Measurements from ENCODE around the gene GSC2.

GSC2 gene

DNA sequence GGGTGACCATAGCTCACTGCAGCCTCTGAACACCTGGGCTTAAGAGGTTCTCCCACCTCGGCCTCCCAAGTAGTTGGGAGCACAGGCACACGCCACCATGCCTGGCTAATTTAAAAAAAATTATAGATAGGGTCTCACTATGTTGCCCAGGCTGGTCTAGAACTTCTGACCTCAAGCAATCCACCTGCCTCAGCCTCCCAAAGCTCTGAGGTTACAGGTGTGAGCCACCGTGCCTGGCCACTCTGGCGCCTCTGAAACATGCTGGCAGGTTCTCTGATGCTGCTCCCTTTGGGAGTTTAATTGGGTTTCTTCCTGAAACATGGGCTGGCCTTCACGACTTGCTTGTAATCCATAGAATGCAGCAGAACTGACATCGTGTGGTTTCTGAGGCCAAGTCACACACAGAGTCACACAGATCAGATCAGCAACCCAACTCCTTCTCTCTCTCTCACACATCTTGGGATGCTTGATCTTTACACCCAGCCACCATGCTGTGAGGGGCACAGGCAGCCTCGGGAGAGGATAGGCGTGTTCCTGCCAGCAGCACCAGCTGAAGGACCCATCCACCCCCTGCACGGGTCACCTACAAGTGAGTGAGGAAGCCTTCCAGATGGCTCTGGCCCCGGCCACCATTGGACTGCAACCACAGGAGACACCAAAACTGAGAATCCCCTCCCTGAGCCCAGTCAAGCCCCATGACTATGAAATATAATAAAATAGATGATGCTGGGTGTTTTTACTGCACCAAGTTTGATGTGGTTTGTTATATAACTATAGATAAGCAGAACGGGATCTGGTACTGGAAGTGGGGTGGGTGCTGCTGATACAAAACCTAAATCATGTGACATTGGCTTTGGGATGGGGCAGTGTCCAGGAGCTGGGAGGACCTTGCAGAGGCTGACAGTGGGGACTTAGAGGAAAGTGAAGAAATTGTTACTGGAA is 3.1 kb upstream of the GSC2 start:
- DNase-seq (ENCODE audit: low spot score), result no peak

DNA sequence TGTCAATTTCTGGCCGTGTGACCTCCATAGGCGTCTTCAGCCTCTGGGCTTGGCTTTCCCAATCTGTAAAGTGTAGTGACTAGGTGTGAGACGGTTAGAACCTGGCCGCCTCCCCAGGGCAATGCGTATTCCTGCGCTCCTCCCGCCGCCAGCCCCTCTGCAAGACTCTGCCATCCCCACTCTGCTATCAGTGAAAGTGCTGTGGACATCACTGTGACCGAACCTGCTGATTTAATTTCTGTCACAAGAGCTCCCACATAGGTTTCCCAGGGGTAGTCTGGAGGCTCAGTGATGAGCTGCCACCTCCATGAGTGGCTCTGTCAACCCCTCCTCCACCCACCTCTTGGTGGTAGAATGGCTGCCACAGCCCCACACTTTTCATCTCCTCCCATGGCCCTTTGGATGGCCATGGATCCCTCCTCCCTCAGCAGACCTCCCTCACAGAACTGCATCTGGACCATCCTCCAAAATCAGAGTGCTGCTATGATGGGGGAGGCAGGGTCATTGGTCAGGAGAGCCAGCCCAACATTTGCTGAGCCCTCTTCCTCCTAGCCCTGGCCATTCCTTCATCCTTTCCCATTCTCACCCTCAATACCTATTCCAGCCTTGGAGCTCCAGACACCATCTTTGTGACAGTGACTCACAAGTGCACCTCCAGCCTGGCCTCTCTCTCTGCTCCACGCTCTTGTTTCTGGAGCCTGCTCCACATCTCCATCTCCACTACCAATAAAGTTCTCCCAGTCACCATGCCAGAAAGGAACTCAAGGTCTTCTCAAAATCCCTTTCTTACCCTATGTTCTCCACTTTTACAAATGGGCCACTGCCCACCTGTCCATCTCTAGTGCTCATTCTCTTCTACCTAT is 1.5 kb upstream of the GSC2 start:
- no peak for DNase-seq (ENCODE audit: low spot score)

DNA sequence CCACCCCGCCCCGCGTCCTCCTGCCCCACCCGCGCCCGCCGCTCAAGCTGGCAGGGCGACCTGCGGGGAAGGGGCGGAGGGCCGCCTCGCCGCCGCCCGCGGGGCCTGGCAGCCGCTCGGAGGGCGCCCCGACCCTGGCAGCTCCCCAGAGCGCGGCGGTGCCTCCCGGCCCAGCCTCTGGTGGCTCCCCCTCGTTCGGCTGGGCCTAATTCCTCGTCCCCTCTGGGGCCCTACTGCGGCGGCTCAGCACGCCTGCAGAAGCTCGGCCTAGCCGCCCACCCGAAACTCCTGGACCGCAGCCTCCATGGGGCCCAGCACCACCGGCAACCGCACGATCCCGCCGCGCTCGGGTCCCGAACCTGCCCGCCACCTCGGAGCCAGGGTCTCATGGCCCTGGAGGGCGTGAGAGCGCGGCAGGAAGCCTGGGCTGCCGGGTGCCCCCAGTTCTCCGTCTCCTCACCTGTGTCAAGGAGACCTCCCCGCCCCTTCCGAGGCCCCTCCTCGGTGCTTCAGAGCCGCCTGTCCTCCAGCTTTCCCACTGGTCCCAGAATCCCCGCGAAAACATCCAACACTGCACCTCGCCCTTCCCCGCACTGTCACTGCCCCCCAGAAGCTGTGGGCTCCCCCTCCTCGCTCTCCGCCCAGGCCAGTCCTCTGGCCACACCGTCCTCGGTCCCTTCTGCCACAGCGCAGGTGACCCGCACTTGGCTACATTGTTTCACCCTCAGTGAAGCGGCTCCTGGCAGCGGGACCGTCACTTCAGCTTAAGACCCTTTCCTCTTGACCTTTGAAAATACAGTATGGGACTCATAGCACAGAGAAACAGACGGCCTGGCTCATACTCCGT is 613 bp upstream of the GSC2 start:
- DNase-seq (ENCODE audit: low spot score), result no peak

DNA sequence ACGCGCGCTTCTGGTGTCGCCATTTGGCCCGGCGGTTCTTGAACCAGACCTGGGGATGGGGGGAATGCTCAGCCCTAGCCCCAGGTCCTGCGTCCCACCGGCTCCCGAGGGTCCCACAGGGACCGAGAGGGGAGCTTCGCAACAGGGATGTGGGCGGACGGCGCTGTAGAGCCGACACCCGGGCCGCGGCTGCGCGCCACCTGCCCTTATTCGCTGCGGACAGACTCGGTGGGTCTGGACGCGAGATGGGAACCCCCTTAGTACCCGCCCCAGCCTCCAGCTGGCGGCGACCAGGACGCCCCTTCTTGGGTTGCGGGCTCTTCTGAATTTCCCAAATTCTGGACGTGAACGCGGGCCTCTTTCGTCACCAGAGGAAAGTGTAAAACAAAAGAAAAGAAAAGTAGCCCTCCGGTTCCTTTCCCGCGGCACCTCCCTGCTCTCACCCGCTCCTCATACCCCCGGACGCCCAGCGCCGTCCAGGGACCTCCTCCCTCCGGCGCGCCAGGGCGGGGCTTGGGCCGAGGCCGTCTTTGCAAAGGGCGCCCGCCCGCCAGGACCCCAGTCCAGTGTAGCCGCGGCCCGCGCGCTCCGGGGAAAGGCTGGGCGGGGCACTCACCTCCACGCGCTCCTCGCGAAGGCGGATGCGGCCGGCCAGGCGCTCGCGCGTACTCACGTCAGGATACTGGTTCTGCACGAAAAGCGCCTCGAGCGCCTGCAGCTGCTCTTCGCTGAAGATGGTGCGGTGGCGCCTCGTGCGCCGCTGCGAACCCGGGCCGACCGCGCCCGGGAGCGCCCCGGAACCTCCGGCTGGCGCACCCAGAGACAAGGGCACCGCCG is 827 bp downstream of the GSC2 start:
- DNase-seq (ENCODE audit: low spot score), result no peak

DNA sequence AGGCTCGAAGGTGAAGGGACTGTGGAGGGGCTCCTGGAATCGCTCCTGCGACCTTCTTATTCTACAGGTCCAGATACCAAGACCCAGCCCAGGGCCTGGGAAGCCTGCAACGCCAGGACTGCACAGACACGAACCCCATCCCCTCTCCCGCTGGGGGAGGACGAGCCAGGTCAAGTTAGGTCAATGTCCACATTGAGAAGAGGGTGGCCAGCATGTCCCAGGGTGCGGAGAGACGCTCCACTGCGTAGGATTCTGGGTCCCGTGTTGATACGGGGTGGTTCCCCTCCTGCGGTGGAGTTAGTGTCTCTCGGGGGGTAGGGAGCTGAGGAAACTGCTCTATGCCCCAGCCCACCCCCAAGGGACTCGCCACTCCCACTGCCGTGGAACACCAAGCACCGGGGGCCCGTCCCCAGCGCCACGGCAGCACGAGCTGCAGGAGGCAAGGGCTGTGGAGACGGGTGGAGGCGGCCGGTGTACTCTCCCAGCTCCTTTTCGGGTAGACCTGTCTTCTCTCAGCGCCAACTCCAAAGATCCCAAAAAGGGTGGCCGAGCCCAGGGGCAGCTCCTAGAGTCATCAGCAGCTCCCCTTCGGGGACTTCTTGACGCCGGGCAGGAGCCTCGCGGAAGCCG is 1.6 kb downstream of the GSC2 start:
- DNase-seq (ENCODE audit: low spot score), result no peak

DNA sequence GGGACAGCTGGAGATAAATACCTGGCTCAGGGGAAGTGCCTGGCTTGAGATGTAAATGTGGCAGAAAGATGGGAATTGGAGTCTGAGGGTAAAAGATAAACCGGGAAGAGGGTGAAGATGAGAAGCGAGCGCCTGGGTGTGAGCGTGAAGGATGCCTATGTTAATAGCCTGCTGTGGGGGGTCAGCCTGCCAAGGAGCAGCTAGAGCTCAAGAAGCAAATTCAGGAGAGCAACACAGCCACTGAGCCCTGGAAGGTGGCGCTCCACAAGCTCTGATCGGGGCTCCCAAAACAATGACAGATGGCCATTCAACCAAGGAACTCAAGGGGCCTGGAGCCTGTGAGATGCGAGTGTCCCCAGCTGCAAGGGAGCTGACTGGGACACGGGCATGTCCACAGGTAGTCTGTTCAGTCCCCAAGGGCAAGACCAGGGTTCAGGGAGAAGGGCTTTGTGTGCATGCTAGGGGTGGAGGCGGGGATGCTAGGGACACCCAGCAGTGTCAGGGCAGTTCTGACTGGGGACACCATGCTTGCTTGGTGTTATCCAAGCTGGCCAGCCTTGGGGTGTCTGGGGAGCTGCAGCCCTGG is 2.8 kb downstream of the GSC2 start:
- DNase-seq (ENCODE audit: low spot score), result no peak

DNA sequence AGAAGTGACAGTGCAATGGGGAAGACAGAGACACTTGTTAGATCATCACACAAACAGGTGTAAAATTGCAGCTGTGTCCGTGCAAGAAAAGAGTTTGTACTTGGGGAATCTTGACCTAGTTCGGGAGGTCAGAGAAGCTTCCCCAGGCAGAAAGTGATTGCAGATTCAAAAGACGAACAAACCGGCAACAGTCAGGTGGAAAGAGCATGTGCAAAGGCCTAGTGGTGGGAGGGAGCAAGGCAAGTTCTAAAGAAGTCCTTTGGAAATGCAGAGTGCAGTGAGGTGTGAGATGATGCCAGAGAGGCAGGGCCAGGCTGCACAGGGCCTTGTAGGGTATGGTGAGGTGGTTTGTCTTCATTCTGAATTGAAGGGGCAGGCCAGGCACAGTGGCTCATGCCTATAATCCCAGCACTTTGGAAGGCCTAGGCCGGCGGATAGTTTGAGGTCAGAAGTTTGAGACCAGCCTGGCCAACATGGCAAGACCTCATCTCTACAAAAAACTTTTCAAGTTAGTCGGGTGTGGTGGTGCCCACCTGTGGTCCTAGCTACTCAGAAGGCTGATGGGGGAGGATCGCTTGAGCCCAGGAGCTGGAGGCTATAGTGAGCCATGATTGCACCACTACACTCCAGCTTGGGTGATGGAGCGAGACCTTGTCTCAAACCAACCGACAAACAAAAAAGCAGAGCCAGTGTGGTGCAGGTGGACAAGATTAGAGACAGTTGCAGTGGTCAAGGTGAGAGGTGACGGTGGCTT is 3.7 kb downstream of the GSC2 start:
- DNase-seq (ENCODE audit: low spot score), result no peak

DNA sequence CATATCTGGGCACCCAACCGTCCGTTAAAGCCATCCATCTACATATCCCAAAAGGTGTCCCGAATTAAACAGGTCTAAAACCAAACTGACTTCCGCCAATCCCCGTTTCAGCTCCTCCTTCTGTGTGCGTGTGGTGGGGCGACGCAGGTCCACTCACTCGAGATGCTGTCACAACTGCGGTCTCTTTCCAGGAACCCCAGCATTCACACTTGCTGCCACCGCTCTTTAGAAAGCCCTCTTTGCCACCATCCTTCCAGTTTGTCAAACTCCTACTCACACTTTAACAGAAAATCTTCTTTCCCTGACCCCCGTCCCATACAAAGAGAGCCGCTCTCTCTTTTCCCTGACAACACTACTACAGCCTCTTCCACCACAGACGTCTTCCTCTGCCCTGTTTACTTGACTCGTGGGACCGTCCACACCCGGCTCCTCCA is 6.1 kb downstream of the GSC2 start:
- no peak for DNase-seq (ENCODE audit: low spot score)

DNA sequence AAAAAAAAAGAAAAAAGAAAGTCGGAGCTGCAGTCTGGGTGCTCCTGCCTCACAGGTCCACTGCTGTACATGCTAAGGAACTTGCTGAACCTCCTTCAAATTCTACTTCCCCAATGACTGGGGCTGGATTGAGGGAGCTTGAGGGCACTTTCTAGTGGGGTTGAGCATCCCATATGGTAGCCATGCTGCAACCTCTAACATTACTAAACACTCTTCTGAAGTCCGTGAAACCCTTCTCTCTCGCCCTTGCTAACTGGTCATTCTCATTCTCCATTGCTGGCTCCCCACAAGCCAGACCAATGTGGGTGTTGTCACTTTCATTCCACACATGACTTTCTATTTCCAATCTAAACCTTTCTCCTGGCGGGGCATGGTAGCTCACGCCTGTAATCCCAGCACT is 6.9 kb downstream of the GSC2 start:
- DNase-seq (ENCODE audit: low spot score), result no peak

DNA sequence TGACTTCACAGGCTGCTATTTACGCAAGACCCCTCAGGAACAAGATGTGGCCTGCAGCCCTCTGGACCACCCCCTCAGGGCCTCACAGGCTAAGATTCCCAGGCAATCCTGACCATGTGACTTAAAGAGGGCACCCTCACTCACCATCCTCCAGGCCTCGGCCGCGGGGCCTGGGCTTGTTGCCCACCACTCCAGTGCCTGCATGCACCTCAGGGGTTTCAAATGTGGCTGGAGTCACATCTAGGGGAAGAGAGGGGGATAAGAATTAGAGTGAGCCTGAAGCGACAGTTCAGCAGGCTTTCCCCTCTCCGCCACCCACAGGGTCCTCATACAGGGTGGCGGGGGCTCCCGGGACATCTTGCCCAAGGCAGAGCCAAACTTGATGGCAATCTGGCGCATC is 7.7 kb downstream of the GSC2 start:
- DNase-seq (ENCODE audit: low spot score), result no peak

DNA sequence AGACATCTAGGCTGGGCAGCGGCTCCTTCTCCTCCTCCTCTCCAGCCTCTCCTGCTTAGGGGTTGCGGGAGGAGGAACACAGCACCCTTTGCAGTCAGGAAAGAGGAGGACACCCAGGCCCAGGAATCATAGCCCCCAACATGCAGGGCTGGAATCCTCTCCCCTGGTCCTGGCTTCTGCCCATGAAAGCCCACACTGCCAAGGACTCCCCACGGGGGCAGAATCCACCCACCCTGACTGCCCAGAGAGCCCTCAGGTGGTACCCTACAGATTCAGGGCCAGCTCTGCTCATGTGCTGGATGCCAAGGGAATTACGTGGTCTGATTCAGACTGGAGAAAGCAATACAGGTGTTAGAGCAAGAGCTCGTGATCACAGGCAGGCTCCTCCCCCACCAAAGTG is 10.1 kb downstream of the GSC2 start:
- DNase-seq (ENCODE audit: low spot score), result no peak

DNA sequence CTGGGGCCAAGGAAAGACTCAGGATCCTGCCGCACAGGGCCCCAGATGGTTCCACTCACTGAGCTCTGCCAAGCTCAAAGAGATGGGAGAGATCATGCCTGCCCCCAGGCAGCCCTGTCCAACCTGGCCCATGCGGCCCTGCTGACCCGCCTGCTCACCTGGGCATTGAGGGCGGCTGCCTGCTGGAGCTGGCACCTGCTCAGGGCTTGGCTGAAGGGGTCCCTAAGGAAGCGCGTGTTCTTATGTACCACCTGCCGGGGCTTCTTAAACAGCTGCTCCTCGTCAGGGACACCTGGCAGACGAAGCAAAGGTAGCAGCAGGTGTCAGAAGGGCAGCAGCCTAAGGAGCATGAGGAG is 11.1 kb downstream of the GSC2 start:
- DNase-seq (ENCODE audit: low spot score), result no peak

DNA sequence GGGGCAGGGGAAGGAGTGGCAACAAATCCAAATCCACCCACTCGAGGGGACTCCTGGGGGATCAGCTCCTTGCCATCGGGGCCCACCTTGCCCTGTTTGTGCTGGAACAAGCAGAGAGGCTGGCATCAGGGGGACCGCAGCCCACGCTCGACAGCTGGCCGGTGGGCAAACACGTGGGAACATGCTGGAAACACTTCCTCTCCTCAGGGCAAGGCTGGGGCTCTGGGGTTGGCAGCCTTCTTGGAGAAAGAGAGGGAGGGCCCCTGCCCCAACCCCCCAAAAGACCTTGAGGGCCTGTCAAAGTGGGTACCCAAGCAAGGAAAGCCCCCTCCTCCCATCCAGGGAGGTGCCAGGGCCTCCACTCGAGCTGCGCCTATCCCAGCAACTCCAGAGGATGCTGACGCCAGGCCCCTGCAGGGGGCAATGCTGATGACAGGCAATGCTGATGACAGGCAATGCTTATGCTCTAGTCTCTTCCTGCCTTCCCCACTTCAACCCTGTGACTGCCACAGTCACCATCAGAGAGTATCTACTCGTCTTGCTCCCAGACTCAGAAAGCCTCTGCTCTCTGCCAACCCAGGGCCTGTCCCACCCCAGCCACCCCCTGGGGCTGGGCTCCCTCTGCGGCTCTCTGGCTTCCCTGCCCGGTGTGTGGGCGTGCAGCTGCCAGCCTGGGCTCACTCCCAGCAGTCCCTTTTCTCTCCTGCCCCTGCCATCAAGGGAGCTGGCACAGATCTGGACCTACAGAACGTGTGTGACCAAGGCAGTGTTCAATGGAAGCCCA is 11.7 kb downstream of the GSC2 start:
- DNase-seq (ENCODE audit: low spot score), result no peak

DNA sequence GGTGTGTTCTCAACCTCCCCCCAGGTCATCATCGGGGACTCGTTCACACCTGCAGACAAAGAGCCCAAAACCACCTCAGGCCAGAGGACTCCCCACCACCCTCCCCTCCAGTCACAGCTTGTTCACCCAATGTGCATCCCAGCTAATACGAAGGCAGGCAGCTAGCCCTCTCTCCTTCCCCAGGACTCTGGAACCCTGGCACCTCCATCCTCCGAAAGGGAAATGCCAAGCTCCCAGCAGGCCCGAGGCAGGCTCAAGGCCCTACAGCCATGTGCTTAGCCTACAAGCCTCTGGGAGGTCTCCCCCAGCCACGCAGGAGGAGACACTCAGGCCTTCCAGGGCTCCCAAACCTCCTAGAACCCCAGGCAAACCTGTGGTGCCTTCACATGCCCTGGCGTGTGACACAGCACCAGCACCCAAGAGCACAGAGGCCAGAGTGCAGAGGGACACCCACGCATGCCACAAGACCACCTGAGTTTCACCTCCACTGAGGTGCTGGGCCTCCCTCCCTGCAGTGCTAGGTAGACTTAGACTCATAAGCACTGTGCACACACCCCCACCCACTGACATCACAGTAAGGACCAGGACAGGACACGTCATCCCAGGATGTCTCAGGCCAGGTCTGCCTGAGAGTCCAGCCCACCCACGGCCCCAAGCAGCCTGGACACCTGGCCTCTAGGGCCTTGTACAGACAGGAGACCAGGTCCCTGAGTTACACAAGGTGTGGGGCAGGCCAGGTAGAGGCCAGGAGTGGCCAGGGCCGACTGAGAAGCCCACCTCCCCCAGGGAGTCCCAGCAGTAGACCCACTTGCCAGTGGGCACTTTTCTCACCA is 12.5 kb downstream of the GSC2 start:
- DNase-seq (ENCODE audit: low spot score), result no peak

DNA sequence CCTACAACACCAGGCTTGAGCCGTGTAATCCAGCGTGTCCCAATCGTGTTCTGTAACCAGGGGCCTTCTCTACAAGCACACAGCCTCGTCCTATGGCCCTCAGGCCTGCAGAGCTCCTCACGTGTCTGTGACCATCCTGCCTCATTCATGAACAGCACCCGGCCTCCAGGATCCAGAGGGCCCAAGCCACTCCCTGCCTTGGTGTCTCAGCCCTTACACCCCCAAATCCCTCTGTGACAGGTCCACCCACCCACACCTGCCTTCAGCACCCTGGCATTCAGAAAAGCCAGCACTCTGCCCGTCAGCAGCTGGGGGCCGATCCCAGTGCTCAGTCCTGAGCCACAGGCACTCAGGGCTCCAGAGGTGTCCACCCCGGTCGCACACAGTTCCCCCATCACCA is 13.2 kb downstream of the GSC2 start:
- DNase-seq (ENCODE audit: low spot score), result no peak

DNA sequence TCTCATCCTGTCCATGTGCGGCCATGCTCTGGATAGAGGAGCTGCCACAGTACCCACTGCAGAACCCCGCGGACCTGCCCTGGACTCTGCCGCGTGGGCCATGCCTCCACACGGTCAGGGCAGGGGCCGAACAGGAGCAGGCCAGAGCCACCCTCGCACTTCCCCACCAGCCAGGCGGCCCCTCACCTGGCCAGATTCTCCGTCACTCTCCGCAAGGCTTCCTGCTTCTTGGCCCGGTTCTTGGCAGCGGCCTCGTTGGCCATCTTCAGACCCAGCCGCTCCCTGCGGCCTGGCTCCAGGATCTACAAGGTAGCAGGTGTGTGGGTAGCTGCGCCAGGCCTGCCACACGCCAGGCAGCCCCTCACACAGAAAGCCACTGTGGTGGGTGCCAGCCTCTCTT is 15.2 kb downstream of the GSC2 start:
- DNase-seq (ENCODE audit: low spot score), result no peak

DNA sequence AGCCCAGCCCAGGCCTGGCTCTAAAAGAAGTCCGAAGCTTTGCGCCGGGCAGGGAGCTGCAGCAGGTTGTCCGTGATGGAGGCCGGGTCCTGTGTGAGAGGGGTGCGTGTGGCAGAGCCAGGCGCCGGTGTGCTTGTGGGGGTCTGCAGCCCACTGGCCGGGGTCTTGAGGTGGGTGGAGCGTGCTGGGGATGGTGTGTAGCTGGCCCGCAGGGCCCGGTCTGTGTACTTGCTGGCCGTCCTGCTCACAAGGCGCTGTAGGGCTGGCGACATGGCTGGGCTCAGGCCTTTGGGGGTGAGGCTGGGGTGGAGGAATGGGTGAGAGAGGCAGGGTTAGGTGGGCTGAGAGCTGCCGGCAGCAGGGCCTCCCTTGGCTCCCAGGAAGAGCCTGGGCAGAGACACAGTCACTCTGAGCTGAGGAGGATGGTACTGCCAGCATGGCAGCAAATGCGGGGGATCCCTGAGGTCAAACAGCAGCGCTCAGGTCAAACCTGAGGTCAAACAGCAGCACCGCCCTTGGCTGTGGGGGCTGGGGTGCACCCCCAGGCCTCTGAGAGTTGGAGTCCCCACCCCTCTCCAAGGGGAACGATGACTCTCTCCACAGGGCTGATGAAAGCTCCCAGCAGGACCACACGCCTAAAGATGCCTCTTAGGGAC is 15.8 kb downstream of the GSC2 start:
- no peak for DNase-seq (ENCODE audit: low spot score)

Data from putamen (tissue), 1 donor.